A673 (cell line): ENCODE results near the gene LIPF. TPM values are rescaled to one million over a fixed set of nuclear protein-coding genes. Genes with fewer than 3 reads are reported as not detected.

ENCODE experiments used
- Bru-seq: library from RNA; stranded (reverse); fragments of 400-500 nt; gene quantifications from one replicate; lab custom pipeline; 2021; lab: Mats Ljungman, UMichigan
- BruChase-seq, 2 experiments: library from RNA; stranded (reverse); fragments of 400-500 nt; gene quantifications; one replicate each; lab custom pipeline; 2021; lab: Mats Ljungman, UMichigan
- BruUV-seq: library from RNA; stranded (reverse); fragments of 400-500 nt; replicated peaks from 2 replicates; lab custom pipeline; 2021; lab: Mats Ljungman, UMichigan
- CTCF ChIA-PET: fragments of 300-600 bp; sonication (Branson Sonifier 250); formaldehyde crosslinking; loops from one replicate; lab custom pipeline; 2022; ENCODE audit warnings: antibody characterized with exemption; lab: Charles Lee
- POLR2A ChIA-PET: fragments of 300-600 bp; sonication (Branson Sonifier 250); formaldehyde crosslinking; loops from one replicate; lab custom pipeline; 2022; ENCODE audit warnings: antibody characterized with exemption; ENCODE audit not compliant: low non-redundant PET; lab: Charles Lee
- DNase-seq: peaks from one replicate; pipeline ENCODE4 v3.0.0-alpha.2; 2015; ENCODE audit warnings: low spot score
- H3K27ac ChIP-seq: fragments of 200-600 bp; sonication (generic); 2 replicates; pipeline ENCODE4 v1.5.1; 2016; ENCODE audit warnings: mixed run types, low read depth, mild to moderate bottlenecking, mixed read lengths, antibody characterized with exemption, low read length; ENCODE audit not compliant: poor library complexity, severe bottlenecking
- H3K27me3 ChIP-seq: fragments of 200-600 bp; sonication (generic); replicated peaks from 2 replicates; pipeline ENCODE4 v1.6.1; 2017; ENCODE audit warnings: mixed run types, low read depth, mild to moderate bottlenecking, mixed read lengths, antibody characterized with exemption, low read length; ENCODE audit not compliant: insufficient read depth, poor library complexity
- H3K36me3 ChIP-seq: fragments of 200-600 bp; sonication (generic); 2 replicates; pipeline ENCODE4 v1.6.1; 2016; ENCODE audit warnings: mixed run types, mild to moderate bottlenecking, mixed read lengths, antibody characterized with exemption, low read length; ENCODE audit not compliant: insufficient read depth, poor library complexity, severe bottlenecking
- H3K4me1 ChIP-seq: fragments of 200-600 bp; sonication (generic); 2 replicates; pipeline ENCODE4 v1.6.1; 2017; ENCODE audit warnings: mixed run types, mild to moderate bottlenecking, mixed read lengths, antibody characterized with exemption, low read length; ENCODE audit not compliant: insufficient read depth, poor library complexity, severe bottlenecking
- H3K4me3 ChIP-seq: fragments of 200-600 bp; sonication (generic); 2 replicates; pipeline ENCODE4 v1.5.1; 2016; ENCODE audit warnings: low read depth, mixed run types, mild to moderate bottlenecking, mixed read lengths, low read length; ENCODE audit not compliant: poor library complexity, severe bottlenecking
- H3K9me3 ChIP-seq: fragments of 200-600 bp; sonication (generic); 2 replicates; pipeline ENCODE4 v1.6.1; 2016; ENCODE audit warnings: mixed run types, low read depth, mild to moderate bottlenecking, mixed read lengths, antibody characterized with exemption, low read length; ENCODE audit not compliant: poor library complexity, severe bottlenecking
- CTCF ChIP-seq: fragments of 300-800, 200-600 bp; sonication (generic); conservative IDR thresholded peaks from 2 replicates; pipeline ENCODE4 v1.5.1; 2017; ENCODE audit warnings: low read depth, mild to moderate bottlenecking, antibody characterized with exemption, low read length, moderate library complexity, mixed read lengths
- EZH2 ChIP-seq: fragments of 200-600 bp; sonication (generic); IDR thresholded peaks from 2 replicates; pipeline ENCODE4 v1.6.1; 2017; ENCODE audit warnings: borderline replicate concordance, low read depth, mild to moderate bottlenecking, mixed read lengths, antibody characterized with exemption, low read length; ENCODE audit not compliant: poor library complexity, severe bottlenecking
- intact Hi-C: fragments of 100-400 bp; cut with micrococcal nuclease; formaldehyde crosslinking; loops from one replicate; pipeline ENCODE4 v1.10.0; 2022; ENCODE audit not compliant: unreplicated experiment
- long read RNA-seq: library from polyadenylated mRNA; stranded (forward); transcript quantifications from one replicate; pipeline ENCODE4 v2.0.0, GENCODE V29; 2022
- total RNA-seq: library from RNA; stranded (reverse); gene quantifications from 2 replicates; pipeline ENCODE4 v1.2.3, GENCODE V29; 2021

LIPF gene
- total RNA-seq = not detected in 2 replicates
- Bru-seq, nascent RNA = not detected
- not detected for BruChase-seq, experiment 1, labeled RNA remaining after a 2-hour chase
- not detected for BruChase-seq, experiment 2, labeled RNA remaining after a 6-hour chase
- long read RNA-seq = 0 reads

GRCh38 chr10:88664142-88664541 lies at the start of gene LIPF:
Gene LIPF (plus strand): TSS chr10:88664442. CDS start chr10:88667298, 2,856 bp downstream.
- Histone ChIP-seq H3K27me3 (no peaks in the 10 kb centered on the region), H3K36me3 (no peaks in the 10 kb centered on the region), H3K9me3 (no peaks in the 10 kb centered on the region), H3K27ac (no peak within 1 kb of the TSS), H3K4me1 (peaks cover 14% of the 10 kb centered on the region), H3K4me3 (no peak within 1 kb of the TSS)
- DNase-seq = no peak
- intact Hi-C loops = no loop called here
- ChIA-PET CTCF (no interaction called here), POLR2A (no interaction called here)
- TF ChIP-seq CTCF (no peak), EZH2 (no peak)
- BruUV-seq = no TSS peak

GRCh38 chr10:88616250-88616977 lies 47.8 kb upstream of the LIPF start:
- peak; percentile 10 for DNase-seq
- intact Hi-C loops = no loop called here
- Histone ChIP-seq H3K27me3 (no peaks in the 10 kb centered on the region), H3K4me1 (no peaks in the 10 kb centered on the region), H3K4me3 (no peak overlapping the region), H3K27ac (no peak overlapping the region), H3K9me3 (peaks cover 3% of the 10 kb centered on the region), H3K36me3 (no peaks in the 10 kb centered on the region)
- BruUV-seq = no TSS peak
- CTCF ChIA-PET = no interaction called here
- POLR2A ChIA-PET = no interaction called here
- TF ChIP-seq EZH2 (no peak), CTCF (no peak)

GRCh38 chr10:88617772-88618300 lies 46.4 kb upstream of the LIPF start:
- H3K27me3 ChIP-seq = no peaks in the 10 kb centered on the region
- DNase-seq = no peak
- no peak overlapping the region for H3K27ac ChIP-seq
- no peaks in the 10 kb centered on the region for H3K36me3 ChIP-seq
- TF ChIP-seq CTCF (no peak), EZH2 (no peak)
- ChIA-PET POLR2A (no interaction called here), CTCF (no interaction called here)
- no peaks in the 10 kb centered on the region for H3K4me1 ChIP-seq
- H3K4me3 ChIP-seq = no peak overlapping the region
- intact Hi-C loops = no loop called here
- peaks cover 3% of the 10 kb centered on the region for H3K9me3 ChIP-seq
- no TSS peak for BruUV-seq
